Bronchial epithelial cell (primary cell): ENCODE results near the gene SP6. TPM values are rescaled to one million over a fixed set of nuclear protein-coding genes. Genes with fewer than 3 reads are reported as not detected.

Experiments
- DNase-seq: peaks from one replicate; pipeline ENCODE4 v3.0.0-alpha.2; 2010; ENCODE audit warnings: low read depth
- FAIRE-seq: peaks from 2 replicates; lab custom pipeline; 2011; peaks lifted over from hg19 to GRCh38; lab: Jason Lieb, UNC
- H3K27me3 ChIP-seq: 2 replicates; pipeline ENCODE4 v1.5.1; 2011; ENCODE audit warnings: low read length; ENCODE audit not compliant: control insufficient read depth, insufficient read depth
- H3K36me3 ChIP-seq: 2 replicates; pipeline ENCODE4 v1.5.1; 2011; ENCODE audit warnings: low read length; ENCODE audit not compliant: control insufficient read depth, insufficient read depth
- H3K4me3 ChIP-seq: 2 replicates; pipeline ENCODE4 v1.5.1; 2011; ENCODE audit warnings: mild to moderate bottlenecking, low read depth, low read length, control low read depth
- CTCF ChIP-seq: IDR thresholded peaks from 2 replicates; pipeline ENCODE4 v1.5.1; 2011; ENCODE audit warnings: mild to moderate bottlenecking, moderate library complexity, low read length, control low read depth, inconsistent platforms; ENCODE audit not compliant: insufficient read depth, severe bottlenecking
- total RNA-seq: library from RNA; depleted of rRNA; stranded (reverse); fragments of >200 nt; gene quantifications from 2 replicates; pipeline ENCODE4 v1.2.1, GENCODE V29; 2014

The SP6 gene
- total RNA-seq, 1 donor from 2014 or later: 0.79 TPM

DNA sequence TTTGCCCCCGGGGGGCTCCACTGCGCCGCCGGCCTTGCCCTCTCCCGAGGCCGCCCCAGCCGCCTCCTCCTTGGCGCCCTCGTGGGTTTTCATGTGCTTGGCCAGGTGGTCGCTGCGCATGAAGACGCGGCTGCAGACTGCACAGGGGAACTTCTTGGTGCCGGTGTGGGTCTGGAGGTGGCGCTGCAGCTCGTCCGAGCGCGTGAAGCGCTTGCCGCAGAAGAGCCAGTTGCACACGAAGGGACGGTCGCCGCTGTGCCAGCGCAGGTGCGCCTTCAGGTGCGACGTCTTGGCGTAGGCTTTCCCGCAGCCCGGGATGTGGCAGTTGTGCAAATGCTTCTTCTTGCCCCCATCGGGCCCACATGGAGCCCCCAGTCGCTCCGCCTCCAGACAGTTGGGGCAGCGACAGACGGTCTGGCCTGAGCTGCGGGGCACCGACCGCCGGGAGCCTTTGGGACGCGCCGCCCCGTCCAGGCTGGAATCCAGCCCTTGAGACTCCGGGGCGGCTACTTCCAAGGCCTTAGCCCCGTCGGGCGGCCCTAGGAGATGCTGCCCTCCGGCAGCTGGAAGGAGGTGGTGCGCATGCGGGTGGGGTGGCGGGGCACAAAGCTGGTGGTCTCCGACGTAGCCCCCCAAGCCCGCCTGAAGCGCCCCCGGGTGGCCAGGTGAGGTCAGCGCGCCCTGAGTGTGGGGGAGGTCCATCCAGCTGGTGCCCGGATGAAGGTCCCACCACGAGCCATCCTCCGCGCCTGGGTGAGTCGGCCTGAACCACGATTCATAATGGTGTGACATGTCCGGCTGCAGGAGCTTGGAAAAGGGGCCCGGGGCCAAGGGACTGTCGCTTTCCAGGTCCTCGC, 3.4 kb downstream of the SP6 start:
- peak; percentile 61 for TF ChIP-seq CTCF
- FAIRE-seq: no peak
- H3K4me3 ChIP-seq: peak overlapping the region; percentile 11
- peaks cover 7% of the 10 kb centered on the region for H3K27me3 ChIP-seq
- H3K36me3 ChIP-seq: no peaks in the 10 kb centered on the region
- no peak for DNase-seq

GRCh38 chr17:47846716-47847340, 4.1 kb downstream of the SP6 start:
- no peak for FAIRE-seq
- H3K36me3 ChIP-seq: no peaks in the 10 kb centered on the region
- no peak for DNase-seq
- TF ChIP-seq CTCF: no peak
- H3K27me3 ChIP-seq: peaks cover 1% of the 10 kb centered on the region
- H3K4me3 ChIP-seq: peak overlapping the region; percentile 11

DNA sequence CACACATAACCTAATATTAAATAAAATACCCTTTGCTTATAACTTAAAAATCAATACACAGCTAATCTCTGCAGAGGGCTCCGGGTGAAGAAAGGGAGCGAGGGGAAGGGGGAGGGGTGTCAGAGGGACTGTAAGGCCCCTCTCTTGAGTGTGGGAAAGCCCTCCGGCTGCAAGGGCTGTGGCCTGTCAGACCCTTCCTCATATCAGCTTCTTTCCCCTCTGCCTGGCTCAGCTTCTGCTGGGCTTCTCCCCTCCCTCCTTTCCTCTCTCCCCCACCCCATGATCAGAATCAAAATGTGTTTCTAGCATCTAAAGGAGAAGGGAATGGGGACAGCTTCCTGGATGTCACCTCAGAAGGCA, 5.3 kb downstream of the SP6 start:
- Histone ChIP-seq H3K36me3 (no peaks in the 10 kb centered on the region), H3K27me3 (no peaks in the 10 kb centered on the region), H3K4me3 (no peak overlapping the region)
- FAIRE-seq (no peak), DNase-seq (no peak)
- TF ChIP-seq CTCF: no peak

DNA sequence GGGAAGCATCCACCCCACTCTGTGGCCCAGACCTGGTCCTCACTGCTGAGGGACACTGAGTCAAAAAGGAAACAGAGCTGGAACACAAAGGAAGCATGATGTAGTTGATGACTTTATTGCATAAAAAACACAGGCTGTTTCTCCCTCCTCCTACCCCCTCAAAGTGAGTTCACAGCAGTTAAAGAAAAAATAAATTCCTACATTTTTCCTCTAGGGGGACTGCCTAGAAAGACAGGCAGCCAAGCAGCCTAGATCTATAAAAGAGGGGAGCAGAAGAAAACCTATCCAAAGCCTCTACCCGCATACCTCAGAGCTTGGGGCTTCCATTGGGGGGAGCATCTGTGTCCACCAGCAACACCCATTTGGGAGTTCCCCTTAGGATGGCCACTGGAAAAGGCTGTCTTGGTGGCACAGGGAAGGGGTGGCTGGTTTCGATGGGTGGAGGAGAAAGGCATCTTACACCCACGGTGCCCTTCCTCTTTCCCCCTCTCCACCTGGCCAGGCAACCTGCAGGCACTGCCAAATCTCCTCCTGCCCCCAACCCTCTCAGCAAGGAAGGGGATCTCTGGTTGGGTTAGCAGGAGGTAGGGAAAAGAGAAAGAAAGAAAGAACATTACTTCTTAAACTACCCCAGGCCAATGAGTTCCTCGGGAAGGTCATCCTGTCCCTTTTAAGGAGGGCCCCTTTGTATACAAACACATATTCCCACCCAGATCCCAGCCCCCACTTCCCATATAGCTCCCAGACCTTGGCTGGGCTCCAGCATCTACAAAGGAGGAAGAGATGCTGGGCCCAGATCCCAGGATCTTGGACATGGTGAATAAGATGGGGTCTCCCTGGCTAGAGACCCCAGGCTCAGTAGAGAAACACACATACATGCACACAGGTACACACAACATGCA, 5.9 kb downstream of the SP6 start:
- FAIRE-seq: no peak
- DNase-seq: no peak
- H3K4me3 ChIP-seq: no peak overlapping the region
- no peaks in the 10 kb centered on the region for H3K27me3 ChIP-seq
- no peaks in the 10 kb centered on the region for H3K36me3 ChIP-seq
- TF ChIP-seq CTCF: peak; percentile 21

GRCh38 chr17:47844227-47844626, 6.7 kb downstream of the SP6 start:
- no peak for TF ChIP-seq CTCF
- DNase-seq (no peak), FAIRE-seq (no peak)
- Histone ChIP-seq H3K4me3 (no peak overlapping the region), H3K27me3 (no peaks in the 10 kb centered on the region), H3K36me3 (no peaks in the 10 kb centered on the region)
